PC-9 (cell line): ENCODE data around the gene CRTC1.

Experiments used
- EZH2 ChIP-seq: fragments of 200-600 bp; sonication (generic); IDR thresholded peaks from 2 replicates; pipeline ENCODE4 v1.8.0; 2017; ENCODE audit warnings: antibody characterized with exemption, low read depth
- TF ChIP-seq, protein P1 (sequence below): fragments of 200-600 bp; sonication (generic); conservative IDR thresholded peaks from 2 replicates; pipeline ENCODE4 v1.6.1; 2017; ENCODE audit warnings: mixed run types, antibody characterized with exemption, mild to moderate bottlenecking, moderate library complexity

- TF ChIP-seq, protein P1, sequence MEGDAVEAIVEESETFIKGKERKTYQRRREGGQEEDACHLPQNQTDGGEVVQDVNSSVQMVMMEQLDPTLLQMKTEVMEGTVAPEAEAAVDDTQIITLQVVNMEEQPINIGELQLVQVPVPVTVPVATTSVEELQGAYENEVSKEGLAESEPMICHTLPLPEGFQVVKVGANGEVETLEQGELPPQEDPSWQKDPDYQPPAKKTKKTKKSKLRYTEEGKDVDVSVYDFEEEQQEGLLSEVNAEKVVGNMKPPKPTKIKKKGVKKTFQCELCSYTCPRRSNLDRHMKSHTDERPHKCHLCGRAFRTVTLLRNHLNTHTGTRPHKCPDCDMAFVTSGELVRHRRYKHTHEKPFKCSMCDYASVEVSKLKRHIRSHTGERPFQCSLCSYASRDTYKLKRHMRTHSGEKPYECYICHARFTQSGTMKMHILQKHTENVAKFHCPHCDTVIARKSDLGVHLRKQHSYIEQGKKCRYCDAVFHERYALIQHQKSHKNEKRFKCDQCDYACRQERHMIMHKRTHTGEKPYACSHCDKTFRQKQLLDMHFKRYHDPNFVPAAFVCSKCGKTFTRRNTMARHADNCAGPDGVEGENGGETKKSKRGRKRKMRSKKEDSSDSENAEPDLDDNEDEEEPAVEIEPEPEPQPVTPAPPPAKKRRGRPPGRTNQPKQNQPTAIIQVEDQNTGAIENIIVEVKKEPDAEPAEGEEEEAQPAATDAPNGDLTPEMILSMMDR = no peak
- TF ChIP-seq EZH2 = no peak
These were observed 28.2 kb upstream of the CRTC1 start for GRCh38 chr19:18655173-18655844.
